ENCODE results near the gene PCYT1A. TPM values are rescaled to one million over a fixed set of nuclear protein-coding genes. Genes with fewer than 3 reads are reported as not detected.
"Not testable (repeated sequence)": the region's sequence is repeated elsewhere in the genome, so short reads cannot be mapped to it uniquely, and the experiment has no call there.

PCYT1A gene
- polyA plus RNA-seq, 4 donors, result 43.4 to 92.8 (median 47.9) TPM

GRCh38 chr3:196260784-196261183 is 26.7 kb downstream of the PCYT1A start:
- FAIRE-seq (no peak), DNase-seq (no peak)
- no peaks in the 10 kb centered on the region for H3K9me3 ChIP-seq (ENCODE audit: control insufficient read depth in 2 of 2, insufficient read depth in 1 of 2, low read depth in 1 of 2, low read length in 1 of 2)
- peaks cover 5 to 39% (median 9%) of the 10 kb centered on the region in 3 donors for H3K36me3 ChIP-seq (ENCODE audit: control insufficient read depth in 3 of 3, insufficient read depth in 2 of 3, low read depth in 1 of 3, low read length in 3 of 3)
- H3K27me3 ChIP-seq (ENCODE audit: control insufficient read depth in 3 of 3, insufficient read depth in 3 of 3, low read length in 3 of 3), result no peaks in the 10 kb centered on the region
- no peak overlapping the region for H3K4me3 ChIP-seq (ENCODE audit: low read depth in 1 of 3, low read length in 3 of 3)
- no peaks in the 10 kb centered on the region for H3K4me1 ChIP-seq (ENCODE audit: control insufficient read depth in 3 of 3, insufficient read depth in 2 of 3, low read depth in 1 of 3, low read length in 2 of 3)
- WGBS, 3 donors, result 97 to 99% (median 99%) methylated on average over 4 of the region's 4 CpGs
- no peak overlapping the region for H3K27ac ChIP-seq (ENCODE audit: low read depth in 1 of 3, low read length in 2 of 3)

DNA sequence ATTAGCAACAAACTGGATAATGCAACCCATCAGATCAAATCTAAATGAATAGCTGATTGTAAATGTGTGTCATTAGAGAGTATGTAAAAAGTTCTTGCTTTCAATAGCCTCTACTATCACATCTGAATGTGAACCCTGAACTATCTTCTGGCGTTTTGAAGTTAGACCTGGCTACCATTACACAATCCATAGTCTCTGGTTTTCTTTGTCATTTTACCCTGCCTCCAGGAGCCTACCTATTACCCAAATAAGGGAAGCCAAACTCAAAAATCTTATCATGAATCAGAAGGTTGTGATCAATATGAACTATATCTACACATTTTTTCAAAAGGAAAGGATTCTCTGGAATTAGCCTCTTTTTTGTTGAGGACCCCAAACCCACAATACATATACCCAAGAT is 31.8 kb downstream of the PCYT1A start:
- Histone ChIP-seq H3K27me3 (ENCODE audit: control insufficient read depth in 3 of 3, insufficient read depth in 3 of 3, low read length in 3 of 3) (no peaks in the 10 kb centered on the region), H3K4me3 (ENCODE audit: low read depth in 1 of 3, low read length in 3 of 3) (no peak overlapping the region), H3K9me3 (ENCODE audit: control insufficient read depth in 2 of 2, insufficient read depth in 1 of 2, low read depth in 1 of 2, low read length in 1 of 2) (no peaks in the 10 kb centered on the region), H3K27ac (ENCODE audit: low read depth in 1 of 3, low read length in 2 of 3) (no peak overlapping the region), H3K4me1 (ENCODE audit: control insufficient read depth in 3 of 3, insufficient read depth in 2 of 3, low read depth in 1 of 3, low read length in 2 of 3) (no peaks in the 10 kb centered on the region), H3K36me3 (ENCODE audit: control insufficient read depth in 3 of 3, insufficient read depth in 2 of 3, low read depth in 1 of 3, low read length in 3 of 3) (peaks cover 5 to 40% (median 10%) of the 10 kb centered on the region in 3 donors)
- peak in 1 of 2 donors; percentile 36 for DNase-seq
- no peak for FAIRE-seq
- WGBS, 3 donors, result 15 to 64% (median 36%) methylated on average over 1 of the region's 1 CpG

DNA sequence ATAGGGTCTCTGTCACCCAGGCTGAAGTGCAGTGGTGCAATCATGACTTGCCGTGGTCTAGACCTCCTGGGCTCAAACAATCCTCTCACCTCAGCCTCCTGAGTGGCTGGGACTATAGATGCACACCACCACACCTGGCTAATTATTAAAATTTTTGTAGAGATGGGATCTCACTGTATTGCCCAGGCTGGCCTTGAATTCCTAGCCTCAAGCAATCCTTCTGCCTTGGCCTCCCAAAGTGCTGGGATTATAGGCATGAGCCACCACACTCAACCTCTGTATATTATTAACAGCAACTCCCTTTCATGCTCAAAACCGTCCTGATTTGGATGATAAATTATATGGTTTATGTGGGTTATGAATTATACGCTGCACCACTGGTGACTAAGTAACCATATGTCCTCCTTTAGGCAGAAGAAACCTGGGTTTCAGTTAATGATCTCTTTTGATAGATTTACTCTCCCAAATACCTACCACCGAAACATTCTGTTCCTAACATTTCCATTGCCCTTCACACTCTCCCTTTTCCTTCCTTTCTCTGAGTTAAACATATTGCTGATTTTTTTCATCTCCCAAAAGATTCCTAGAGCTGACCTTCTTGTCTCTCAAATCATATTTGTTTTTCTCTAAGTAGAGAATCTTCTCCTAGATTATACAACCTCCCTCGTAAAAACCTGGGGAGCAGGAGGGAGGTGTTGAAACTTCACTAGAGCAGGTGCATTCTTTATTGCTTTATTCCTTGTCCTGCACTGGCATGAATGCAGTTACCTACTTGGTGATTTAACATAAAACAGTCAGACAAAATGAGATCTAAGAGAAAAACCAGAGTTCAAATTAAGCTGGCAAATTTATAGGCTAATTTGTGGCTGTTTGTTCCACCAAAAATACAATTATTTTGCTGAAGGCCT is 32.9 kb downstream of the PCYT1A start:
- Histone ChIP-seq H3K4me3 (ENCODE audit: low read depth in 1 of 3, low read length in 3 of 3) (no peak overlapping the region), H3K36me3 (ENCODE audit: control insufficient read depth in 3 of 3, insufficient read depth in 2 of 3, low read depth in 1 of 3, low read length in 3 of 3) (peaks cover 5 to 37% (median 10%) of the 10 kb centered on the region in 3 donors), H3K27me3 (ENCODE audit: control insufficient read depth in 3 of 3, insufficient read depth in 3 of 3, low read length in 3 of 3) (no peaks in the 10 kb centered on the region), H3K9me3 (ENCODE audit: control insufficient read depth in 2 of 2, insufficient read depth in 1 of 2, low read depth in 1 of 2, low read length in 1 of 2) (no peaks in the 10 kb centered on the region), H3K27ac (ENCODE audit: low read depth in 1 of 3, low read length in 2 of 3) (no peak overlapping the region), H3K4me1 (ENCODE audit: control insufficient read depth in 3 of 3, insufficient read depth in 2 of 3, low read depth in 1 of 3, low read length in 2 of 3) (no peaks in the 10 kb centered on the region)
- FAIRE-seq (no peak), DNase-seq (peak in 1 of 2 donors; percentile 11)
- 44 to 56% (median 54%) methylated on average over 5 of the region's 5 CpGs for WGBS, 3 donors

- H3K36me3 ChIP-seq (ENCODE audit: control insufficient read depth in 3 of 3, insufficient read depth in 2 of 3, low read depth in 1 of 3, low read length in 3 of 3), result peaks cover 4 to 48% (median 12%) of the 10 kb centered on the region in 3 donors
- 96 to 97% (median 97%) methylated on average over 16 of the region's 16 CpGs for WGBS, 3 donors
- H3K4me1 ChIP-seq (ENCODE audit: control insufficient read depth in 3 of 3, insufficient read depth in 2 of 3, low read depth in 1 of 3, low read length in 2 of 3), result no peaks in the 10 kb centered on the region
- no peak for FAIRE-seq
- no peak for DNase-seq
- H3K27me3 ChIP-seq (ENCODE audit: control insufficient read depth in 3 of 3, insufficient read depth in 3 of 3, low read length in 3 of 3), result no peaks in the 10 kb centered on the region
- H3K9me3 ChIP-seq (ENCODE audit: control insufficient read depth in 2 of 2, insufficient read depth in 1 of 2, low read depth in 1 of 2, low read length in 1 of 2), result no peaks in the 10 kb centered on the region
- H3K4me3 ChIP-seq (ENCODE audit: low read depth in 1 of 3, low read length in 3 of 3), result no peak overlapping the region
- no peak overlapping the region for H3K27ac ChIP-seq (ENCODE audit: low read depth in 1 of 3, low read length in 2 of 3)
Measured at GRCh38 chr3:196251918-196252317, 35.6 kb downstream of the PCYT1A start.

GRCh38 chr3:196246612-196247308 is 40.8 kb downstream of the PCYT1A start:
- no peak for FAIRE-seq
- no peak overlapping the region for H3K4me3 ChIP-seq (ENCODE audit: low read depth in 1 of 3, low read length in 3 of 3)
- H3K4me1 ChIP-seq (ENCODE audit: control insufficient read depth in 3 of 3, insufficient read depth in 2 of 3, low read depth in 1 of 3, low read length in 2 of 3), result no peaks in the 10 kb centered on the region
- H3K27ac ChIP-seq (ENCODE audit: low read depth in 1 of 3, low read length in 2 of 3), result no peak overlapping the region
- peaks cover 0 to 5% of the 10 kb centered on the region in 2 donors for H3K9me3 ChIP-seq (ENCODE audit: control insufficient read depth in 2 of 2, insufficient read depth in 1 of 2, low read depth in 1 of 2, low read length in 1 of 2)
- DNase-seq, result no peak
- no peaks in the 10 kb centered on the region for H3K27me3 ChIP-seq (ENCODE audit: control insufficient read depth in 3 of 3, insufficient read depth in 3 of 3, low read length in 3 of 3)
- WGBS, 3 donors, result 92% methylated on average over 13 of the region's 13 CpGs
- peaks cover 11 to 60% (median 21%) of the 10 kb centered on the region in 3 donors for H3K36me3 ChIP-seq (ENCODE audit: control insufficient read depth in 3 of 3, insufficient read depth in 2 of 3, low read depth in 1 of 3, low read length in 3 of 3)

DNA sequence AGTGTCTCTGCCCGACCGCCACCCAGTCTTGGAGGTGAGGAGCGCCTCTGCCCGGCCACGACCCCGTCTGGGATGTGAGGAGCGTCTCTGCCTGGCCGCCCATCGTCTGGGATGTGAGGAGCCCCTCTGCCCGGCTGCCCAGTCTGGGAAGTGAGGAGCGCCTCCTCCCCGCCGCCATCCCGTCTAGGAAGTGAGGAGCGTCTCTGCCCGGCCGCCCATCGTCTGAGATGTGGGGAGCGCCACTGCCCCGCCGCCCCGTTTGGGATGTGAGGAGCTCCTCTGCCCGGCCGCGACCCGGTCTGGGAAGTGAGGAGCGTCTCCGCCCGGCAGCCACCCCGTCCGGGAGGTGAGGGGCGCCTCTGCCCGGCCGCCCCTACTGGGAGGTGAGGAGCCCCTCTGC is 43.4 kb downstream of the PCYT1A start:
- FAIRE-seq; H3K4me1 ChIP-seq (ENCODE audit: control insufficient read depth in 3 of 3, insufficient read depth in 2 of 3, low read depth in 1 of 3, low read length in 2 of 3); H3K9me3 ChIP-seq (ENCODE audit: control insufficient read depth in 2 of 2, insufficient read depth in 1 of 2, low read depth in 1 of 2, low read length in 1 of 2); H3K4me3 ChIP-seq (ENCODE audit: low read depth in 1 of 3, low read length in 3 of 3); DNase-seq; H3K27me3 ChIP-seq (ENCODE audit: control insufficient read depth in 3 of 3, insufficient read depth in 3 of 3, low read length in 3 of 3); H3K27ac ChIP-seq (ENCODE audit: low read depth in 1 of 3, low read length in 2 of 3): not testable (repeated sequence)
- 97 to 99% (median 97%) methylated on average over 24 to 34 of the region's 34 CpGs for WGBS, 3 donors
- peaks cover 16 to 63% (median 26%) of the 10 kb centered on the region in 3 donors for H3K36me3 ChIP-seq (ENCODE audit: control insufficient read depth in 3 of 3, insufficient read depth in 2 of 3, low read depth in 1 of 3, low read length in 3 of 3)

DNA sequence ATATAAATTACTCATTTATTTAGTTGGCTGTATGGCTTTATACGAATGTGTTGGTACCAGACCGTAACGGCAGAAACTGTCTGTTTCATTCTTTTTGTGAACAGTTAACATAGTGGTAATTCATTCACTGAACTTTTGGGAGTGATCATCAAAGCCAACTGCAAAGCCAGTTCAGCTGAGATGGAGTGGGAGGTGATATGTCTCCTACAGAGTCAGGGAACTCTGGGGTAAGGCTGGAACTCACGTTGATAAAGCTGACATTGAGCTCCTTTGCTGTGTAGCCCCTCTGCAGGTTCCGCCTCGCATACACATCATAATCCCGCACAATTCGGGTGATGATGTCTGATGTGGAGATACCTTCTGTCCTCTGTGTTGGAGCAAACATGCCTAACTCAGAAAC is 45.8 kb downstream of the PCYT1A start:
- Histone ChIP-seq H3K4me1 (ENCODE audit: control insufficient read depth in 3 of 3, insufficient read depth in 2 of 3, low read depth in 1 of 3, low read length in 2 of 3) (no peaks in the 10 kb centered on the region), H3K9me3 (ENCODE audit: control insufficient read depth in 2 of 2, insufficient read depth in 1 of 2, low read depth in 1 of 2, low read length in 1 of 2) (peaks cover 0 to 5% of the 10 kb centered on the region in 2 donors), H3K36me3 (ENCODE audit: control insufficient read depth in 3 of 3, insufficient read depth in 2 of 3, low read depth in 1 of 3, low read length in 3 of 3) (peaks cover 22 to 58% (median 23%) of the 10 kb centered on the region in 3 donors), H3K27ac (ENCODE audit: low read depth in 1 of 3, low read length in 2 of 3) (no peak overlapping the region), H3K4me3 (ENCODE audit: low read depth in 1 of 3, low read length in 3 of 3) (no peak overlapping the region), H3K27me3 (ENCODE audit: control insufficient read depth in 3 of 3, insufficient read depth in 3 of 3, low read length in 3 of 3) (no peaks in the 10 kb centered on the region)
- no peak for DNase-seq
- no peak for FAIRE-seq
- 90 to 92% (median 91%) methylated on average over 8 of the region's 8 CpGs for WGBS, 3 donors

DNA sequence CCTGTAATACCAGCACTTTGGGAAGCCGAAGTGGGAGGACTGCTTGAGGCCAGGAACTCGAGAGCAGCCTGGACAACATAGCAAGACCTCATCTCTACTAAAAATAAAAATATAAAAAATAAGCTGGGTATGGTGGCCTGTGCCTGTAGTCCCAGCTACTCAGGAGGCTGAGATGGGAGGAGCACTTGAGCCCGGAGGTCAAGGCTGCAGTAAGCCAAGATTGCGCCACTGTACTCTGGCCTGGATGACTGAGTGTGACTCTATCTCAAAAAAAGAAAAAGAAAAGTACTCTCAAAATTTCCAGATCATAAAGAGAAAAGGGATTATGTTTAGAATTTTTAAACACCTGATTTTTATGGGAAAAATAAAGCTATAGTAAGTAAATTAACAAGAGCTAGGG is 47.1 kb downstream of the PCYT1A start:
- Histone ChIP-seq H3K9me3 (ENCODE audit: control insufficient read depth in 2 of 2, insufficient read depth in 1 of 2, low read depth in 1 of 2, low read length in 1 of 2) (peaks cover 0 to 5% of the 10 kb centered on the region in 2 donors), H3K27ac (ENCODE audit: low read depth in 1 of 3, low read length in 2 of 3) (no peak overlapping the region), H3K27me3 (ENCODE audit: control insufficient read depth in 3 of 3, insufficient read depth in 3 of 3, low read length in 3 of 3) (no peaks in the 10 kb centered on the region), H3K36me3 (ENCODE audit: control insufficient read depth in 3 of 3, insufficient read depth in 2 of 3, low read depth in 1 of 3, low read length in 3 of 3) (peaks cover 17 to 54% (median 19%) of the 10 kb centered on the region in 3 donors), H3K4me3 (ENCODE audit: low read depth in 1 of 3, low read length in 3 of 3) (no peak overlapping the region), H3K4me1 (ENCODE audit: control insufficient read depth in 3 of 3, insufficient read depth in 2 of 3, low read depth in 1 of 3, low read length in 2 of 3) (no peaks in the 10 kb centered on the region)
- DNase-seq, result no peak
- 91 to 98% (median 92%) methylated on average over 4 of the region's 4 CpGs for WGBS, 3 donors
- FAIRE-seq, result no peak
